Keratinocyte (primary cell): ENCODE results near the gene TENM4.

Experiments
- CTCF ChIP-seq, 3 experiments: IDR thresholded peaks in 1 of 3; conservative IDR thresholded peaks in 1 of 3; optimal IDR thresholded peaks in 1 of 3; 2 replicates in 2 of 3; 3 replicates in 1 of 3; pipeline versions ENCODE3 to v1.5.1; 2011; ENCODE audit warnings: low read length in 3 of 3, mild to moderate bottlenecking in 3 of 3, moderate library complexity in 2 of 3, control low read depth in 1 of 3, inconsistent platforms in 1 of 3; ENCODE audit not compliant: insufficient read depth in 2 of 3; ENCODE audit errors: extremely low read depth in 1 of 3
- EZH2 ChIP-seq: IDR thresholded peaks from one replicate; pipeline ENCODE4 v1.6.1; 2012; ENCODE audit warnings: inconsistent platforms, mild to moderate bottlenecking, low read length, moderate library complexity

GRCh38 chr11:79068356-79068755, 372.5 kb downstream of the TENM4 start:
- TF ChIP-seq CTCF (optimal IDR thresholded peaks at IDR 0.05 in 1 of 3, IDR thresholded peaks at IDR 0.05 in 1 of 3, conservative IDR thresholded peaks at IDR 0.05 in 1 of 3; ENCODE audit: extremely low read depth in 1 of 3, insufficient read depth in 2 of 3, low read length in 3 of 3) (no peak), EZH2 (no peak)
